Fibroblast of pulmonary artery (primary cell): Measurements from ENCODE around the gene NOTCH4.

Experiments used
- DNase-seq: peaks from one replicate; pipeline ENCODE4 v3.0.0-alpha.2; 2010; ENCODE audit warnings: low read depth
- H3K4me3 ChIP-seq: replicated peaks from 2 replicates; pipeline ENCODE4 v1.5.1; 2011; ENCODE audit warnings: low read depth, mild to moderate bottlenecking, control low read depth, low read length, moderate library complexity
- CTCF ChIP-seq: IDR thresholded peaks from 2 replicates; pipeline ENCODE4 v1.5.1; 2011; ENCODE audit warnings: mild to moderate bottlenecking, control low read depth, low read length, inconsistent platforms; ENCODE audit errors: missing control alignments

NOTCH4 gene

GRCh38 chr6:32198866-32199265 is 25.0 kb downstream of the NOTCH4 start:
- no peak overlapping the region for H3K4me3 ChIP-seq
- TF ChIP-seq CTCF, result no peak
- DNase-seq, result no peak

- no peak for TF ChIP-seq CTCF
- no peak for DNase-seq
- no peak overlapping the region for H3K4me3 ChIP-seq
Observed at GRCh38 chr6:32198345-32198696, 25.5 kb downstream of the NOTCH4 start.

DNA sequence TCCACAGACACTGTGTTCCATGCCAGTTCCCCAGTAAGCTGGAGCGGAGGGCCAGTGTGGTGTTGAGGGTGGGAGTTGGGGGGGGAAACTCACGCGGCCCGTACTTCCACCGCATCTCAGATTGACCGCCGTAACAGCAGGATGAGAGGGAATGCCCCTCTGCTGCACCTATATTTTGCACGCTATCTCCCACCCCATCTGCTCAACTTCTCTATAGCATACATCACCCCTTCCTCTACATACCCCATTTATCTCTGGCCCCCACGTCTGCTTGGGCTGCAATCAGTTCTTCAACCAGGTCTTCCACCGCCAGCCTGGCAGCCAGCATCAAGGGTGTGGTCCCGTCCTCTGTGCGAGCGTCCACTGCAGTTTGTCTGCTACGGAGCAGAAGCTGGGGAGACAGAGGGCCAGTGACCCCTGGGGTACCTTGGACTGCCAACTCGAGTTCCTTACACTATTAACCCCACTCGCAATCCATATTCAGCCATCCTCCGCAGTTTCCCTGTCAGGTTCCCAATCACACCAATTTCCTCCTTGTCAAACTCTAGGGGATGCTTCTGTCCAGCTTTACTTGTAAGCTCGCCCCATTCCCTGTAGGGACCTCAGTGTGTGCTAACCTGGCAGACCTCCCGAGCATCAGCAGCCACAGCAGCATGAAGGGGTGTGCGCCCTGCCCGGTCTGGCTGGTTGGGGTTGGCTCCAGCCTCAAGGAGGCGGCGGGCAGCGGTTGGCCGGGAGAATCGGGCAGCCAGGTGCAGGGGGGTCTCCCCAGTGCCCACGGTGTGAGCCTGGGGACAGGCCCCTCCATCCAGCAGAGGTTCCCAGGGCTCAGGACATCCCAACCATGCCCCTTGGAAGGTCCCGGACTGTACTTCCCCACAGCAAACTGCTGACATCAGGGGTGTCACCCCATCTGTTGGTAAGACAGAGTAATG is 26.9 kb downstream of the NOTCH4 start:
- H3K4me3 ChIP-seq, result peak overlapping the region; percentile 72
- TF ChIP-seq CTCF, result no peak
- peak; percentile 38 for DNase-seq

DNA sequence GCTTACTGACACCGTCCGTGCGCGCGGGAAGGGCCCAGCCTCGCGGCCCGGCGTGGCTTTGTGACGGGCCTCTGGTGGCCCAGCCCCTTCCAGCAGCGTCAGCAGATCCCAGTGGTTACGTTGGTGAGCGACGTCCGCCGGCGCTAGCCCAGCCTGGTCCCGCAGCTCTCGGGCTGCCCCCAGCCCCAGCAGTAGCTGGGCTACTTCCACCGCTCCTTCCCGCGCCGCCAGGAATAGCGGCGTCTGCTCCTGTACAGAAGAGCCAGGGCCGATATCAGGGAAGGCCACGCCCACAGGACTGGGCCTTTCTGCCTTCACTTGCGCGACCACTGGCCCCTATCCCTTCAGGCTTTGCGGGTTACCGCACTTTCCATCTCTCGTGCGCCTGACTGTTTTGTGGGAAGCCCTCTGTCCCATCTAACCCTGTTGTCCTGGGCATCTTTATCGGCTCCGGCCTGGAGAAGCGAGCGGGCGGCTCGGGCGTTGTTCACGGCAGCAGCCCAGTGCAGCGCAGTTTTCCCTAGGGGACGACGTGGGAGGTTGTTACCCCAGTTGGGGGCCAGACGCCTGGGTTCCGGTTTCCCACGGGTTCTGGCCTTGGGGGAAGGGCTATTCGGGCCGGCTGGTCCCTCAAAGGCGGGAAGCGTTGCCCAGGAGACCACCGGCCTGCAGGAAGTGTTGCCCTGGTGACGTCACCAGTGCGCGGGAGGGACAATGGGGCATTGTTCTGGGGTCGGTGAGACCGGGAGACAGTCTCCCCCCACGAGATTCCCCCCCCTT is 27.8 kb downstream of the NOTCH4 start:
- peak; percentile 99 for DNase-seq
- no peak for TF ChIP-seq CTCF
- H3K4me3 ChIP-seq, result peak overlapping the region; percentile 72

GRCh38 chr6:32195652-32195901 is 28.3 kb downstream of the NOTCH4 start:
- peak; percentile 100 for DNase-seq
- H3K4me3 ChIP-seq, result peak overlapping the region; percentile 72
- TF ChIP-seq CTCF, result peak; percentile 34

- peak; percentile 77 for DNase-seq
- TF ChIP-seq CTCF, result peak; percentile 67
- peak overlapping the region; percentile 61 for H3K4me3 ChIP-seq
Observed at GRCh38 chr6:32194825-32195651, 28.8 kb downstream of the NOTCH4 start.
